ENCODE data around the gene ERBIN. TPM values are rescaled to one million over a fixed set of nuclear protein-coding genes. Genes with fewer than 3 reads are reported as not detected.
"Not testable (repeated sequence)": the region's sequence is repeated elsewhere in the genome, so short reads cannot be mapped to it uniquely, and the experiment has no call there.

The ERBIN gene
- total and polyA plus RNA-seq, 2 experiments from 2014 or later: 46.4 to 112 TPM

- Histone ChIP-seq H2AFZ (no peak overlapping the region), H3K27me3 (replicated peaks; ENCODE audit: insufficient read depth) (no peaks in the 10 kb centered on the region), H3K27ac (no peak overlapping the region), H3K4me2 (ENCODE audit: unreplicated experiment) (no peak overlapping the region), H3F3A (ENCODE audit: insufficient read depth) (peaks cover 36% of the 10 kb centered on the region; the same call in 1 of the 2 replicates), H3K9ac (no peak overlapping the region), H3K4me1 (ENCODE audit: insufficient read depth) (peaks cover 31% of the 10 kb centered on the region), H3K9me3 (ENCODE audit: low read depth) (no peaks in the 10 kb centered on the region), H3K79me2 (ENCODE audit: insufficient read depth) (peaks cover 100% of the 10 kb centered on the region), H3K9me2 (ENCODE audit: insufficient read depth) (no peaks in the 10 kb centered on the region), H4K20me1 (ENCODE audit: insufficient read depth) (peaks cover 72% of the 10 kb centered on the region), H3K36me3 (ENCODE audit: low read depth) (0 out of 2 replicates have a peak, but pooled peaks cover 3% of the 10 kb centered on the region), H3K4me3 (no peak overlapping the region)
- DNase-seq: no peak
- WGBS, 2 experiments (ENCODE audit: low coverage in 1 of 2, low lambda C conversion rate in 2 of 2, missing lambda C conversion rate in 2 of 2): 87% methylated on average over 3 of the region's 3 CpGs
- no peak for TF ChIP-seq EZH2phosphoT487 (IDR thresholded peaks at IDR 0.05; ENCODE audit: insufficient read depth, low read depth)
- TF ChIP-seq EZH2 (IDR thresholded peaks at IDR 0.05; ENCODE audit: insufficient read depth, poor library complexity, severe bottlenecking): no peak
- in situ Hi-C loops (cut with MboI): no loop called here
Measured at GRCh38 chr5:65971643-65972042, 45.3 kb downstream of the ERBIN start.

- H4K20me1 ChIP-seq (ENCODE audit: insufficient read depth): peaks cover 64% of the 10 kb centered on the region
Measured at GRCh38 chr5:65972896-65973295, 46.5 kb downstream of the ERBIN start.

GRCh38 chr5:65978251-65978650 lies 51.9 kb downstream of the ERBIN start:
- Histone ChIP-seq H3K36me3 (ENCODE audit: low read depth) (peaks cover 8% of the 10 kb centered on the region; the same call in 1 of the 2 replicates), H3K4me2 (ENCODE audit: unreplicated experiment) (no peak overlapping the region), H3K27me3 (replicated peaks; ENCODE audit: insufficient read depth) (no peaks in the 10 kb centered on the region), H3K9ac (no peak overlapping the region), H3K9me3 (ENCODE audit: low read depth) (no peaks in the 10 kb centered on the region), H3F3A (ENCODE audit: insufficient read depth) (peaks cover 40% of the 10 kb centered on the region), H3K4me3 (no peak overlapping the region), H3K9me2 (ENCODE audit: insufficient read depth) (no peaks in the 10 kb centered on the region), H4K20me1 (ENCODE audit: insufficient read depth) (peaks cover 64% of the 10 kb centered on the region), H3K4me1 (ENCODE audit: insufficient read depth) (peaks cover 8% of the 10 kb centered on the region; the same call in 1 of the 2 replicates), H3K79me2 (ENCODE audit: insufficient read depth) (peaks cover 95% of the 10 kb centered on the region), H3K27ac (no peak overlapping the region), H2AFZ (no peak overlapping the region)
- no peak for DNase-seq
- no peak for TF ChIP-seq EZH2 (IDR thresholded peaks at IDR 0.05; ENCODE audit: insufficient read depth, poor library complexity, severe bottlenecking)
- in situ Hi-C loops (cut with MboI): no loop called here
- 65 to 67% methylated on average over 3 of the region's 3 CpGs for WGBS, 2 experiments (ENCODE audit: low coverage in 1 of 2, low lambda C conversion rate in 2 of 2, missing lambda C conversion rate in 2 of 2)

More at GRCh38 chr5:65972896-65973295, 46.5 kb downstream of the ERBIN start:
- DNase-seq; H3K9ac ChIP-seq; H3K4me2 ChIP-seq (ENCODE audit: unreplicated experiment); in situ Hi-C loops (cut with MboI); H3K9me2 ChIP-seq (ENCODE audit: insufficient read depth); H2AFZ ChIP-seq; H3K27ac ChIP-seq; H3K9me3 ChIP-seq (ENCODE audit: low read depth); H3K27me3 ChIP-seq (replicated peaks; ENCODE audit: insufficient read depth); H3K36me3 ChIP-seq (ENCODE audit: low read depth); H3K4me3 ChIP-seq: not testable (repeated sequence)
- H3K4me1 ChIP-seq (ENCODE audit: insufficient read depth): peaks cover 24% of the 10 kb centered on the region
- 94 to 98% methylated on average over 3 of the region's 3 CpGs for WGBS, 2 experiments (ENCODE audit: low coverage in 1 of 2, low lambda C conversion rate in 2 of 2, missing lambda C conversion rate in 2 of 2)
- H3K79me2 ChIP-seq (ENCODE audit: insufficient read depth): peaks cover 95% of the 10 kb centered on the region
- H3F3A ChIP-seq (ENCODE audit: insufficient read depth): peaks cover 29% of the 10 kb centered on the region; the same call in 1 of the 2 replicates

- WGBS, 2 experiments (ENCODE audit: low coverage in 1 of 2, low lambda C conversion rate in 2 of 2, missing lambda C conversion rate in 2 of 2): 94 to 100% methylated on average over 1 of the region's 1 CpG
- Histone ChIP-seq H3K36me3 (ENCODE audit: low read depth) (peaks cover 8% of the 10 kb centered on the region; the same call in 1 of the 2 replicates), H3K79me2 (ENCODE audit: insufficient read depth) (peaks cover 95% of the 10 kb centered on the region), H2AFZ (no peak overlapping the region), H3K27me3 (replicated peaks; ENCODE audit: insufficient read depth) (no peaks in the 10 kb centered on the region), H3K4me2 (ENCODE audit: unreplicated experiment) (no peak overlapping the region), H3K4me1 (ENCODE audit: insufficient read depth) (peaks cover 18% of the 10 kb centered on the region), H3K4me3 (no peak overlapping the region), H3K27ac (no peak overlapping the region), H3K9ac (no peak overlapping the region), H3K9me2 (ENCODE audit: insufficient read depth) (no peaks in the 10 kb centered on the region), H3K9me3 (ENCODE audit: low read depth) (no peaks in the 10 kb centered on the region), H3F3A (ENCODE audit: insufficient read depth) (peaks cover 43% of the 10 kb centered on the region), H4K20me1 (ENCODE audit: insufficient read depth) (peaks cover 53% of the 10 kb centered on the region)
- in situ Hi-C loops (cut with MboI): no loop called here
- TF ChIP-seq EZH2phosphoT487 (IDR thresholded peaks at IDR 0.05; ENCODE audit: insufficient read depth, low read depth): no peak
- no peak for TF ChIP-seq EZH2 (IDR thresholded peaks at IDR 0.05; ENCODE audit: insufficient read depth, poor library complexity, severe bottlenecking)
- no peak for DNase-seq
Measured at GRCh38 chr5:65981548-65981947, 55.2 kb downstream of the ERBIN start.

Measured in GM23248 (cell line).